HG03095 (cell line): ENCODE results near the gene A1BG.
"Not testable (repeated sequence)": the region's sequence is repeated elsewhere in the genome, so short reads cannot be mapped to it uniquely, and the experiment has no call there.

Experiments used
- ATAC-seq: cut with Tn5 transposase; IDR thresholded peaks from one replicate; pipeline ENCODE4 v1.9.1; 2021; ENCODE audit warnings: moderate library complexity; ENCODE audit not compliant: unreplicated experiment

Gene A1BG

GRCh38 chr19:58386576-58387337 is 33.5 kb upstream of the A1BG start, which contains the start of gene RPS5:
RPS5 (plus strand) TSS chr19:58387269; CDS start chr19:58388138, 869 bp downstream.
- ATAC-seq: peak; percentile 75

- ATAC-seq: peak; percentile 1
Observed at GRCh38 chr19:58385891-58386575, 32.7 kb upstream of the A1BG start.

GRCh38 chr19:58385313-58385890 is 32.1 kb upstream of the A1BG start:
- ATAC-seq: no peak

- no peak for ATAC-seq
Observed at GRCh38 chr19:58382997-58383603, 29.8 kb upstream of the A1BG start.

GRCh38 chr19:58381460-58382212 is 28.3 kb upstream of the A1BG start:
- ATAC-seq: no peak

GRCh38 chr19:58380662-58381459 is 27.6 kb upstream of the A1BG start, which contains the start of gene ZNF837:
ZNF837 (minus strand) TSS chr19:58381030; CDS start chr19:58369332, 11,698 bp downstream.
- ATAC-seq: peak; percentile 68

- ATAC-seq: no peak
Observed at GRCh38 chr19:58380037-58380661, 26.9 kb upstream of the A1BG start.

- ATAC-seq: no peak
Observed at GRCh38 chr19:58379246-58379645, 26.0 kb upstream of the A1BG start.

- ATAC-seq: not testable (repeated sequence)
Observed at GRCh38 chr19:58376724-58377123, 23.4 kb upstream of the A1BG start.

- ATAC-seq: no peak
Observed at GRCh38 chr19:58374200-58374599, 20.9 kb upstream of the A1BG start.

GRCh38 chr19:58372311-58373133 is 19.2 kb upstream of the A1BG start:
- no peak for ATAC-seq

GRCh38 chr19:58368561-58369360 is 15.5 kb upstream of the A1BG start:
- no peak for ATAC-seq

GRCh38 chr19:58367698-58368454 is 14.6 kb upstream of the A1BG start:
- ATAC-seq: no peak

- no peak for ATAC-seq
Observed at GRCh38 chr19:58366585-58367430, 13.5 kb upstream of the A1BG start.

GRCh38 chr19:58364146-58364545 is 10.9 kb upstream of the A1BG start:
- no peak for ATAC-seq
